WTC11 (cell line): ENCODE data around the gene PLXDC1.

Experiments
- ETV6 ChIP-seq: sonication (generic); formaldehyde crosslinking; IDR thresholded peaks from 2 replicates; pipeline ENCODE4 v1.8.1; 2022; ENCODE audit warnings: mild to moderate bottlenecking, missing genetic modification reagents
- GABPB1 ChIP-seq: sonication (generic); formaldehyde crosslinking; IDR thresholded peaks from 2 replicates; pipeline ENCODE4 v1.8.1; 2023; ENCODE audit warnings: mild to moderate bottlenecking, missing genetic modification reagents
- MXD4 ChIP-seq: fragments of 250-450 bp; sonication (Bioruptor Pico); IDR thresholded peaks from 2 replicates; pipeline ENCODE4 v1.8.0; 2021; ENCODE audit warnings: mild to moderate bottlenecking, moderate library complexity, borderline replicate concordance
- TF ChIP-seq, protein P1 (sequence below): fragments of 200-600 bp; IDR thresholded peaks from 2 replicates; pipeline ENCODE4 v1.8.0; 2022; ENCODE audit warnings: antibody characterized with exemption
- TF ChIP-seq, protein P2 (sequence below): sonication (generic); formaldehyde crosslinking; IDR thresholded peaks from 2 replicates; pipeline ENCODE4 v1.8.1; 2022; ENCODE audit warnings: low read depth, mild to moderate bottlenecking, moderate library complexity, missing genetic modification reagents, borderline replicate concordance
- TF ChIP-seq, protein P3 (sequence below): sonication (generic); formaldehyde crosslinking; IDR thresholded peaks from 2 replicates; pipeline ENCODE4 v1.8.1; 2023; ENCODE audit warnings: mild to moderate bottlenecking, missing genetic modification reagents, moderate library complexity
- TF ChIP-seq, protein P4 (sequence below): sonication (generic); formaldehyde crosslinking; IDR thresholded peaks from 2 replicates; pipeline ENCODE4 v1.8.0; 2022; ENCODE audit warnings: mild to moderate bottlenecking, missing genetic modification reagents
- TF ChIP-seq, protein P5 (sequence below): fragments of 250-450 bp; sonication (Bioruptor Pico); IDR thresholded peaks from 2 replicates; pipeline ENCODE4 v1.9.0; 2021; ENCODE audit warnings: moderate library complexity, mild to moderate bottlenecking, inconsistent platforms, borderline replicate concordance

- TF ChIP-seq, protein P1, sequence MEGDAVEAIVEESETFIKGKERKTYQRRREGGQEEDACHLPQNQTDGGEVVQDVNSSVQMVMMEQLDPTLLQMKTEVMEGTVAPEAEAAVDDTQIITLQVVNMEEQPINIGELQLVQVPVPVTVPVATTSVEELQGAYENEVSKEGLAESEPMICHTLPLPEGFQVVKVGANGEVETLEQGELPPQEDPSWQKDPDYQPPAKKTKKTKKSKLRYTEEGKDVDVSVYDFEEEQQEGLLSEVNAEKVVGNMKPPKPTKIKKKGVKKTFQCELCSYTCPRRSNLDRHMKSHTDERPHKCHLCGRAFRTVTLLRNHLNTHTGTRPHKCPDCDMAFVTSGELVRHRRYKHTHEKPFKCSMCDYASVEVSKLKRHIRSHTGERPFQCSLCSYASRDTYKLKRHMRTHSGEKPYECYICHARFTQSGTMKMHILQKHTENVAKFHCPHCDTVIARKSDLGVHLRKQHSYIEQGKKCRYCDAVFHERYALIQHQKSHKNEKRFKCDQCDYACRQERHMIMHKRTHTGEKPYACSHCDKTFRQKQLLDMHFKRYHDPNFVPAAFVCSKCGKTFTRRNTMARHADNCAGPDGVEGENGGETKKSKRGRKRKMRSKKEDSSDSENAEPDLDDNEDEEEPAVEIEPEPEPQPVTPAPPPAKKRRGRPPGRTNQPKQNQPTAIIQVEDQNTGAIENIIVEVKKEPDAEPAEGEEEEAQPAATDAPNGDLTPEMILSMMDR: no peak
- TF ChIP-seq, protein P2, sequence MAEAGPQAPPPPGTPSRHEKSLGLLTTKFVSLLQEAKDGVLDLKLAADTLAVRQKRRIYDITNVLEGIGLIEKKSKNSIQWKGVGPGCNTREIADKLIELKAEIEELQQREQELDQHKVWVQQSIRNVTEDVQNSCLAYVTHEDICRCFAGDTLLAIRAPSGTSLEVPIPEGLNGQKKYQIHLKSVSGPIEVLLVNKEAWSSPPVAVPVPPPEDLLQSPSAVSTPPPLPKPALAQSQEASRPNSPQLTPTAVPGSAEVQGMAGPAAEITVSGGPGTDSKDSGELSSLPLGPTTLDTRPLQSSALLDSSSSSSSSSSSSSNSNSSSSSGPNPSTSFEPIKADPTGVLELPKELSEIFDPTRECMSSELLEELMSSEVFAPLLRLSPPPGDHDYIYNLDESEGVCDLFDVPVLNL (CRISPR knock-in tag): no peak
- TF ChIP-seq MXD4 (CRISPR knock-in tag) (no peak), ETV6 (no peak), GABPB1 (CRISPR knock-in tag) (no peak)
- TF ChIP-seq, protein P3, sequence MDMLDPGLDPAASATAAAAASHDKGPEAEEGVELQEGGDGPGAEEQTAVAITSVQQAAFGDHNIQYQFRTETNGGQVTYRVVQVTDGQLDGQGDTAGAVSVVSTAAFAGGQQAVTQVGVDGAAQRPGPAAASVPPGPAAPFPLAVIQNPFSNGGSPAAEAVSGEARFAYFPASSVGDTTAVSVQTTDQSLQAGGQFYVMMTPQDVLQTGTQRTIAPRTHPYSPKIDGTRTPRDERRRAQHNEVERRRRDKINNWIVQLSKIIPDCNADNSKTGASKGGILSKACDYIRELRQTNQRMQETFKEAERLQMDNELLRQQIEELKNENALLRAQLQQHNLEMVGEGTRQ: no peak
- TF ChIP-seq, protein P4, sequence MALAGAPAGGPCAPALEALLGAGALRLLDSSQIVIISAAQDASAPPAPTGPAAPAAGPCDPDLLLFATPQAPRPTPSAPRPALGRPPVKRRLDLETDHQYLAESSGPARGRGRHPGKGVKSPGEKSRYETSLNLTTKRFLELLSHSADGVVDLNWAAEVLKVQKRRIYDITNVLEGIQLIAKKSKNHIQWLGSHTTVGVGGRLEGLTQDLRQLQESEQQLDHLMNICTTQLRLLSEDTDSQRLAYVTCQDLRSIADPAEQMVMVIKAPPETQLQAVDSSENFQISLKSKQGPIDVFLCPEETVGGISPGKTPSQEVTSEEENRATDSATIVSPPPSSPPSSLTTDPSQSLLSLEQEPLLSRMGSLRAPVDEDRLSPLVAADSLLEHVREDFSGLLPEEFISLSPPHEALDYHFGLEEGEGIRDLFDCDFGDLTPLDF (CRISPR knock-in tag): no peak
- TF ChIP-seq, protein P5, sequence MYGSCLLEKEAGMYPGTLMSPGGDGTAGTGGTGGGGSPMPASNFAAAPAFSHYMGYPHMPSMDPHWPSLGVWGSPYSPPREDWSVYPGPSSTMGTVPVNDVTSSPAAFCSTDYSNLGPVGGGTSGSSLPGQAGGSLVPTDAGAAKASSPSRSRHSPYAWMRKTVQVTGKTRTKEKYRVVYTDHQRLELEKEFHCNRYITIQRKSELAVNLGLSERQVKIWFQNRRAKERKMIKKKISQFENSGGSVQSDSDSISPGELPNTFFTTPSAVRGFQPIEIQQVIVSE (CRISPR knock-in tag): no peak
These were observed 35.2 kb downstream of the PLXDC1 start for GRCh38 chr17:39116224-39116623.
